K562 (cell line): ENCODE results near the gene TMPO. TPM values are rescaled to one million over a fixed set of nuclear protein-coding genes. Genes with fewer than 3 reads are reported as not detected.

Experiments
- EGR1 ChIP-seq: fragments of 450-650 bp; conservative IDR thresholded peaks from 2 replicates; pipeline ENCODE4 v1.6.1; 2017; ENCODE audit warnings: mild to moderate bottlenecking
- EP300 ChIP-seq: IDR thresholded peaks from 2 replicates; pipeline ENCODE4 v1.6.1; 2012; ENCODE audit warnings: low read length, improper control_type of control experiment
- FOXM1 ChIP-seq, 2 experiments: fragments of 450-650 bp in 1 of 2; sonication (generic) in 1 of 2; formaldehyde crosslinking in 1 of 2; IDR thresholded peaks; 2 replicates each; pipeline versions ENCODE4 v1.6.1 to v1.9.0; 2017 to 2022; ENCODE audit warnings: low read depth in 2 of 2, mild to moderate bottlenecking in 2 of 2, missing genetic modification reagents in 1 of 2, moderate library complexity in 1 of 2
- KAT8 ChIP-seq: fragments of 450-650 bp; IDR thresholded peaks from 2 replicates; pipeline ENCODE4 v1.6.1; 2016; ENCODE audit warnings: low read depth, mild to moderate bottlenecking
- NFRKB ChIP-seq: fragments of 450-650 bp; IDR thresholded peaks from 2 replicates; pipeline ENCODE4 v1.6.1; 2016; ENCODE audit warnings: low read depth
- NR3C1 ChIP-seq: sonication (generic); formaldehyde crosslinking; IDR thresholded peaks from 2 replicates; pipeline ENCODE4 v1.8.1; 2022; ENCODE audit warnings: missing genetic modification reagents
- NR4A1 ChIP-seq, 2 experiments: fragments of 250-450 bp in 1 of 2; fragments of 450-650 bp in 1 of 2; sonication (Bioruptor Pico) in 1 of 2; IDR thresholded peaks; 2 replicates each; pipeline versions ENCODE4 v1.4.0 to v1.6.1; 2016 to 2020; ENCODE audit warnings: mild to moderate bottlenecking in 2 of 2, missing compliant biosample characterization in 1 of 2, missing genetic modification characterization in 1 of 2, moderate library complexity in 1 of 2
- RBM22 ChIP-seq: fragments of 200-400 bp; formaldehyde crosslinking; IDR thresholded peaks from 2 replicates; pipeline ENCODE4 v1.6.1; 2018; ENCODE audit warnings: low read length, low read depth; ENCODE audit not compliant: poor library complexity, severe bottlenecking
- RNF219 ChIP-seq: fragments of 250-450 bp; sonication (Bioruptor Pico); IDR thresholded peaks from 2 replicates; pipeline ENCODE4 v1.5.0; 2022; ENCODE audit warnings: mild to moderate bottlenecking
- SIRT6 ChIP-seq: IDR thresholded peaks from one replicate; pipeline ENCODE4 v1.6.1; 2012; ENCODE audit warnings: low read depth, mild to moderate bottlenecking, control low read depth, inconsistent platforms, low read length, moderate library complexity
- SMARCA5 ChIP-seq: fragments of 450-650 bp; IDR thresholded peaks from 2 replicates; pipeline ENCODE4 v1.6.1; 2016
- SNIP1 ChIP-seq: fragments of 450-650 bp; IDR thresholded peaks from 2 replicates; pipeline ENCODE4 v1.7.1; 2017; ENCODE audit warnings: low read depth, mild to moderate bottlenecking
- TAF1 ChIP-seq: IDR thresholded peaks from 2 replicates; pipeline ENCODE4 v1.6.1; 2011; ENCODE audit warnings: mild to moderate bottlenecking, low read length, moderate library complexity; ENCODE audit not compliant: insufficient read depth, control insufficient read depth, severe bottlenecking; ENCODE audit errors: extremely low read depth
- TSHZ1 ChIP-seq: fragments of 250-450 bp; sonication (Bioruptor Pico); IDR thresholded peaks from 2 replicates; pipeline ENCODE4 v1.4.0; 2020; ENCODE audit warnings: mild to moderate bottlenecking, moderate library complexity
- U2AF1 ChIP-seq: fragments of 200-400 bp; formaldehyde crosslinking; optimal IDR thresholded peaks from 2 replicates; pipeline ENCODE3; 2017; ENCODE audit warnings: mild to moderate bottlenecking, low read depth, low read length, moderate library complexity
- ZNF217 ChIP-seq: sonication (generic); formaldehyde crosslinking; IDR thresholded peaks from 2 replicates; pipeline ENCODE4 v1.8.0; 2022; ENCODE audit warnings: mild to moderate bottlenecking, missing genetic modification reagents
- ZNF511 ChIP-seq: sonication (generic); formaldehyde crosslinking; IDR thresholded peaks from 2 replicates; pipeline ENCODE4 v1.8.0; 2022; ENCODE audit warnings: mild to moderate bottlenecking, missing genetic modification reagents
- ZNF584 ChIP-seq: fragments of 200-800 bp; sonication (Bioruptor generic); IDR thresholded peaks from 2 replicates; pipeline ENCODE4 v1.6.1; 2016; ENCODE audit warnings: low read depth, mild to moderate bottlenecking, missing genetic modification characterization, missing compliant biosample characterization
- polyA plus RNA-seq, 8 experiments: library from polyadenylated mRNA; depleted of rRNA in 4 of 8; stranded (reverse) in 5 of 8; unstranded in 3 of 8; fragments of >200 nt; fragmentation: Nextera tagmentation in 2 of 8; fragmentation: Illumina TruSeq in 1 of 8; extraction: Ambion mirVana in 2 of 8; extraction: Trizol in 1 of 8; gene quantifications; 2 replicates each; pipeline versions ENCODE4 v1.2.1 to v1.2.3, GENCODE V29; 2011 to 2014; ENCODE audit warnings: inconsistent platforms in 1 of 8, missing spikeins in 1 of 8
- total RNA-seq, 7 experiments: library from RNA; depleted of rRNA in 6 of 7; stranded (reverse); fragments of >200 nt in 6 of 7; fragmentation: Illumina TruSeq in 2 of 7; extraction: Trizol in 2 of 7; gene quantifications; 2 replicates each; pipeline versions ENCODE4 v1.2.1 to v1.2.3, GENCODE V29; 2011 to 2021; ENCODE audit warnings: low replicate concordance in 1 of 7

Gene TMPO
- total and polyA plus RNA-seq, 9 of the 15 experiments (the other 6 are each of a cell fraction or from before 2014, with no cell fraction given): 62.1 to 263 (median 182) TPM

GRCh38 chr12:98551787-98552186, 36.4 kb downstream of the TMPO start (continued):
- TF ChIP-seq SIRT6 (no peak), EGR1 (no peak), NFRKB (no peak), TAF1 (no peak), ZNF584 (CRISPR knock-in tag) (no peak), FOXM1 (IDR thresholded peaks at IDR 0.05; ENCODE audit: low read depth) (no peak), FOXM1 (CRISPR knock-in tag; IDR thresholded peaks at IDR 0.05; ENCODE audit: low read depth) (no peak), SMARCA5 (no peak), RNF219 (no peak), U2AF1 (no peak), EP300 (no peak), SNIP1 (no peak), ZNF511 (no peak), TSHZ1 (CRISPR knock-in tag) (no peak), KAT8 (no peak), ZNF217 (CRISPR knock-in tag) (no peak), NR3C1 (no peak), NR4A1 (CRISPR knock-in tag; IDR thresholded peaks at IDR 0.05) (no peak), NR4A1 (tag; IDR thresholded peaks at IDR 0.05) (no peak), RBM22 (no peak)
